PC-9 (cell line): ENCODE measurements around the gene ENAH.

Experiments
- EZH2 ChIP-seq: fragments of 200-600 bp; sonication (generic); IDR thresholded peaks from 2 replicates; pipeline ENCODE4 v1.8.0; 2017; ENCODE audit warnings: antibody characterized with exemption, low read depth
- TF ChIP-seq, protein P1 (sequence below): fragments of 200-600 bp; sonication (generic); conservative IDR thresholded peaks from 2 replicates; pipeline ENCODE4 v1.6.1; 2017; ENCODE audit warnings: mixed run types, antibody characterized with exemption, mild to moderate bottlenecking, moderate library complexity

DNA sequence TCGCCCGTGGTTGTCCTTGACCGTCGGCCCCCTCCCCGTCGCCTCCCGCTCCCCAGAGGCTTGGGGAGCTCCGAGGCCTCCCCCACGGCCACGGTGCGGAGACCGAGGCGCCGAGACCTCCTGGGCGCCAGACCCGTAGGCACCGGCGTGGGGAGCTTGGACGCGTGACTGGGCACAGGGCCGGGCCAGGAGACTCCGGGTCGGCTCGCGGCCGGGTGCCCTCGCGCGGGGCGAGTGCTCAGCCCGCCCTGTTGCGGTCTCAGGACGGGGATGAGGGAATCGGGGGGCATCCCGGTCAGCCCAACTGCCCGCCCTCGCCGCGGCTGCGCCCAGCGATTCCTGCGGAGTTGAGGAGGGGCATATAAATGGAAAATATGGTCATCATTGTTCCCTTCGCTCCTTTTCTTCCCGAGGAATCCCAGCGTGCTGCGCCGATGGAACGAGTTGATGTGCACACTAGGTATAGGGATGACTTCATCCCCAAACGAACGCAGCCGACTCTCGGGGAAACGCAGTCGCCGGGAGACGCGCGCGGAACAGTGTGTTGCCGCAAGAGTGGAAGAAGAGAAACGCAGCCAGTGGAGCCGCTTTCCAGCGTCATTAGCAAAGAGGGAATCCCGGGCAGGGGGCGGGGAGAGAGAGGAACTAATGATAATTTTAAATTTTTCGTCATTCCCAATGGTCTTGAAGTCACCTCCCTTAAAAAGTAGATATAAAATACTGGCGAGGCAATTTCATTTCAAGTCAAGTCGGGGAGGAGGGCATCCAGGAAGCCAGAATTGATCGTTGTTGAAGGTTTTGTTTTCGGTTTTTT is 747 bp upstream of the ENAH start:
- TF ChIP-seq, protein P1, sequence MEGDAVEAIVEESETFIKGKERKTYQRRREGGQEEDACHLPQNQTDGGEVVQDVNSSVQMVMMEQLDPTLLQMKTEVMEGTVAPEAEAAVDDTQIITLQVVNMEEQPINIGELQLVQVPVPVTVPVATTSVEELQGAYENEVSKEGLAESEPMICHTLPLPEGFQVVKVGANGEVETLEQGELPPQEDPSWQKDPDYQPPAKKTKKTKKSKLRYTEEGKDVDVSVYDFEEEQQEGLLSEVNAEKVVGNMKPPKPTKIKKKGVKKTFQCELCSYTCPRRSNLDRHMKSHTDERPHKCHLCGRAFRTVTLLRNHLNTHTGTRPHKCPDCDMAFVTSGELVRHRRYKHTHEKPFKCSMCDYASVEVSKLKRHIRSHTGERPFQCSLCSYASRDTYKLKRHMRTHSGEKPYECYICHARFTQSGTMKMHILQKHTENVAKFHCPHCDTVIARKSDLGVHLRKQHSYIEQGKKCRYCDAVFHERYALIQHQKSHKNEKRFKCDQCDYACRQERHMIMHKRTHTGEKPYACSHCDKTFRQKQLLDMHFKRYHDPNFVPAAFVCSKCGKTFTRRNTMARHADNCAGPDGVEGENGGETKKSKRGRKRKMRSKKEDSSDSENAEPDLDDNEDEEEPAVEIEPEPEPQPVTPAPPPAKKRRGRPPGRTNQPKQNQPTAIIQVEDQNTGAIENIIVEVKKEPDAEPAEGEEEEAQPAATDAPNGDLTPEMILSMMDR: no peak
- TF ChIP-seq EZH2: no peak
